COR-L47 (cell line): ENCODE measurements around the gene GALNT17.

Source experiments
- DNase-seq: peaks from one replicate; lab custom pipeline; 2025; lab: John Stamatoyannopoulos, UW

The GALNT17 gene

GRCh38 chr7:71342202-71342601 lies 210.3 kb downstream of the GALNT17 start:
- DNase-seq: no peak

DNA sequence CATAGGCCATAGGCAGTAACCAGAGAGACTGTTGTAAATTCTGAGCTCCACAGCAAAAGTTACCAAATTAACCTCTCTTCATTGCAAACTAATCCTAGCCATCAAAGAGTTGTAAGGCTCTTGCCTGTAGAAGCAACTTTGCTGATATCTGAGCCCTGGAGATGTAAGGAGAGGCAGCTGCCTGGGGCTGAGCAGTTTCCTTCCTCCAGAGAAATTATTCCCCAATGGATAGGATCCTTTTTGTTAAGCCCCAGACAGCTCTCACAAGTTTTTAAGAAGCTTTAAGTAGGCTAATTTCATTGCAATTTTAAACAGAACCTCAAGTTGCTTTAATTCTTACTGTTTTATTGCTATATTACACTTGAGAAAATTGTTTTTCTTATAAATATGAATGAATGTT lies 211.1 kb downstream of the GALNT17 start:
- DNase-seq: no peak

DNA sequence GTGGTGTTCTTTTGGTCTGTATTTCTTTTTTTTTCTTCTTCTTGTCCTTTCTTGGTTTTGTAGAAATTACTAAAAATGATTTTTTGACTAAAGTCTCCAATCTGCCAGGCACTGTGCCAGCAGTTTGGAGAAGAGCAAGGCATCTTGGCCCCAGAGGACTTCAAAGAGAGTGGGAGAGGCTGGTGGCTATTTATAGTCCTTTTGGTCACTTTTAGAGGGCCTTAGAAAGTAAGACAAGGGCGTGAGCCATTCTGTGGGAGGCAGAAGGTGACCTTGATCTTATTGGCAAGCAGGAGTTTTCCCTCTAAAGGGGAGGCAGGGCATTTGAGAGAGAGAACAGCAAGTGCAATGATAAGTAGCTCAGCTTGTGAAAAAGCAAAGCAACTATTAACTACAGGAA lies 211.9 kb downstream of the GALNT17 start:
- no peak for DNase-seq

GRCh38 chr7:71345117-71345884 lies 213.4 kb downstream of the GALNT17 start:
- no peak for DNase-seq

- no peak for DNase-seq
Measured at GRCh38 chr7:71348821-71349681, 217.1 kb downstream of the GALNT17 start.

- DNase-seq: no peak
Measured at GRCh38 chr7:71349682-71350481, 217.9 kb downstream of the GALNT17 start.

DNA sequence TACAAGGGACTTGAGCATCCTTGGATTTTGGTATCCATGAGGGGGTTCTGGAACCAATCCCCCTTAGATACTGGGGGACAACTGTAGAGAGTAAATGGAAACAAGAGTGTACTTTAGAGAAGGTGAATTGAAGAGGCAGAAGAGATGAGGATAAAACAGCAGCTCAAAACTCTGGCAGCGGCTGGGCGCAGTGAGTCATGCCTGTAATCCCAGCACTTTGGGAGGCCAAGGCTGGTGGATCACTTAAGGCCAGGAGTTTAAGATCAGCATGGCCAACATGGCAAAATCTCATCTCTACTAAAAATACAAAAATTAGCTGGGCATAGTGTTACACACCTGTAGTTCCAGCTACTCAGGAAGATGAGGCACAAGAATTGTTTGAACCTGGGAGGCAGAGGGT lies 218.7 kb downstream of the GALNT17 start:
- no peak for DNase-seq

DNA sequence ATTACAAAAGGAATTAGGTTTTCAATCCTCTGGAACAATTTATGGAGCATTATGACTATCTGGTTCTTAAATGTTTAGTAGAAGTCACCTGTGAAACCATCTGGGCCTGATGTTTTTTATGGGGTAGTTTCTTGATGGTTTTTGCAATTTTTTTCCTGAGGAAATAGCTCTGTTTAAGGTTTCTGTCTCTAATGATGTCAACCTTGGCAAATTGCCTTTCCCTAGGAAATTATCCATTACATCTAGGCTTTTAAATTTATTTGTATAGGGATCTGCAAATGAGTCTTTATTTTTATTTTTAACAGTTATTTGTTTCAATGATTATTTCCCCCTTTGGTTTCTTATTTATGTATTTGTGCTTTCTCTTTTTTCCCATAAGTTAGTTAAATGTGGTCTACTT lies 222.8 kb downstream of the GALNT17 start:
- no peak for DNase-seq

DNA sequence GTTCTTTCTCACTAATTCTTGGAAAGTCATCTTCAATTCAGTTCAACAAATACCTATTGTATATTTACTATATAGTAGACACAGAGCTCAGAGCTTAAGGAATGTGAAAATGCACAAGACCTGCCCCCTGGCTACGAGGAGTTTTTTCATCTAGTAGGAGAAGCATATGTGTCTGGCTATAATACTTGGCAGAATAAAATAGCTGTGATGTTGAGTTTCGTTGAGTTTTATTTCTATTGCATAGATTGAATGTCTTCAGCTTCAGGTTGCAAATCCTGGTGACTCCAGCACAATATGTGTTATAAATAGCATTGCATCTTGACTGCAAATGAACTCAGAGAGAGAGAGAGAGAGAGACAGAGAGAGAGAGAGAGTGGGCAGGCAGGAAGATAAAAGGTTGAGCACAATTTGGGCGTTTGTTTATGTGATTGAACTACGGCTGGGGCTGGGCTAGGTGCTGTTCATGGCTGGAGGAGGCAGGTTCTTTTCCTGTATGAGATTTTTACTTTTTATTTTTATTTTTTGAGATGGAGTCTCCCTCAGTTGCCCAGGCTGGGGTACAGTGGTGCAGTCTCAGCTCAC lies 229.6 kb downstream of the GALNT17 start:
- no peak for DNase-seq

GRCh38 chr7:71362240-71362639 lies 230.3 kb downstream of the GALNT17 start:
- no peak for DNase-seq

GRCh38 chr7:71363223-71363622 lies 231.3 kb downstream of the GALNT17 start:
- no peak for DNase-seq

DNA sequence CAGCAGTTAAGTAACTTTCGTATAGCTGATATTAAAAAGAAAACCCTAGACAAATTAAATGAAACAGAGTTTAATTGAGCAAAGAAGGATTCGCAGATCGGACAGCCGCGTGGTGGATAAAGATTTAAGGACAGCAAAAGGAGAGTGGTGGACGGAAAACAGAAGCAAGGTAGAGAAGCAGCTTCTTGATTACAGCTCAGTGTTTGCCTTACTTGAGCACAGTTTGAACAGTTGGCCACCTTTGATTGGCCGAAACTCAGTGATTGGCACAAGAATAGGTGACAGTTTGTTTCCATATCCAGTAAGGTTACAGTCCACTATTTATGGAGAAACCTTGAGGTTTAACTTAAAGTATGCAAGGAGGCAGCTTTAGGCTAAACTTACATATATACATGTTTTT lies 231.7 kb downstream of the GALNT17 start:
- DNase-seq: no peak

- DNase-seq: no peak
Measured at GRCh38 chr7:71364551-71364950, 232.6 kb downstream of the GALNT17 start.

- DNase-seq: no peak
Measured at GRCh38 chr7:71372991-71373390, 241.0 kb downstream of the GALNT17 start.

- no peak for DNase-seq
Measured at GRCh38 chr7:71377062-71377461, 245.1 kb downstream of the GALNT17 start.

GRCh38 chr7:71377469-71377868 lies 245.5 kb downstream of the GALNT17 start:
- DNase-seq: no peak

DNA sequence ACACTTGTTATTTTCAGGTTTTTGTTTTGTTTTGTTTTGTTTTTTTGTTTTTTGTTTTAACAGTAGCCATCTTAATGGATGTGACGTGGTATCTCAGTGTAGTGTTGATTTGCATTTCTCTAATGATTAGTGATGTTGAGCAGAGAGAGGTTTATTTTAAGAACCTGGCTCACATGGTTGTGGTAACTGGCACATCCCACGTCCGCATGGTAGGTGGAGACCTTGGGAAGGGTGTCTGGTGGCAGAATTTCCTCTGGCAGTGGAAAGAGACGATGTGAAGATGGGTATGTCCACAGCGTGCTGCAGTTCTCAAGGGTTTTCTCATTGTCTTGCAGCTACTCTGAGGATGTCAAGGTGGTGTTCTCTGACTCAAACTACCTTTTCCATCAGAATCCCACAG lies 252.2 kb downstream of the GALNT17 start:
- DNase-seq: no peak

DNA sequence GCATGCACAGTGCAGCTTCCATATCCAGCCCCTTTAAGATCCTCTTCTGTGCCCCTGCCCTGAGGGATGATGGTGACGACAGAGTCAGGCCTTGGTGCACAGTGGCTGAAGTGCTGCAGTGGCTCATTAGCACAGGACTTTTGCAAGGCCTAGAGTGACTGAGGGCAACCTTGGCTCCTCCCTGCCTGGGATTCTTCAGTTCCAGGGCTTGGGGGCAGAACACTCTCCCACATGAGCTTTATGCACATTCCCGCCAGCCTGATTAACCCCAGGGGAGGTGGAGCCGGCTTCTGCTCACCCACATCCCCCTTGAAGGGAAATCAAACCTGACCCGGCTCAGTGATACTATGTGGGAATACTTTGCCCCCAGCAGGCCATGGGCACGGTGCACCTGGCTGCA lies 253.4 kb downstream of the GALNT17 start:
- no peak for DNase-seq

DNA sequence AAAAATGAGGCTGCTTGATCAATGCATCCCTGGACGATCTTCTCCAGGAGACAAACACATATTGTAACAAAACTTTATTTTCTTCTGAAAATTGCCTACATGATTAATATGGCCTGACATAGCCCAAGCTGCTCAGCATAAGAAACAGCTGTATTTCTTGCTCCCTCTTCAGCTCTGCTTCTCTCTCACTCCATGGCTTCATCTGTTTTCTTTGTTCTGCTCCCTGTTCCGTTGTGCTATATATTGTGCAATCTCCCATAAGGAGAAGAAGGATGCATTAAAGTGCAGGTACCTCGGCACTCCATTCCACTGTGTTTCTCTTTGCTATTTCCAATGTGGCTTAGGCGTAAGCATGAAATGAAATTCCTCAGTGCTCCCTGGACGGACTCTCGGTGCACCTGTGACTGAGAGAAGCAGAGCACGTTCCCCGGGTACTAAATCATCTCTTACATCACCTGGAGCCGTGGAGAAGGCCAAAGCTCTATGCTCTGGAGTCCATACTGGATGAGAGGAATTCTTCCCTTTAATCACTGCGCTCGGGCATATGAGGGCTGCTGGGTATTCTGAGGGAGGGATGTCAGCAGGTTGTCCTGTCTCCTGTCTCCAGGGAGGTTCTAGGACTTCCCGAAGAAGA lies 254.3 kb downstream of the GALNT17 start:
- no peak for DNase-seq

DNA sequence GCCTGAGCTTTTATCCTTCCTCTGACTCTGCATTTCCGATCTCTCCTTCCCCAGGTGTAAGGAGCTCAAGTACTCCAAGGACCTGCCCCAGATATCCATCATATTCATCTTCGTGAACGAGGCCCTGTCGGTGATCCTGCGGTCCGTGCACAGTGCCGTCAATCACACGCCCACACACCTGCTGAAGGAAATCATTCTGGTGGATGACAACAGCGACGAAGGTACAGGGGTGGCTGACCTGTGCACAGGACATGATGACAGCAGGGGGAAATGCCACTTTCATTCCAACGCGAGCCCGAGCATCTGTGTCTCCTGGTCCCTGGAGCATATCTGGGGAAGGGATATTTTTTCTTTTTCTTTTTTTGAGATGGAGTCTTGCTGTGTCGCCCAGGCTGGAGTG lies 256.2 kb downstream of the GALNT17 start:
- no peak for DNase-seq

- DNase-seq: no peak
Measured at GRCh38 chr7:71389976-71390375, 258.0 kb downstream of the GALNT17 start.

DNA sequence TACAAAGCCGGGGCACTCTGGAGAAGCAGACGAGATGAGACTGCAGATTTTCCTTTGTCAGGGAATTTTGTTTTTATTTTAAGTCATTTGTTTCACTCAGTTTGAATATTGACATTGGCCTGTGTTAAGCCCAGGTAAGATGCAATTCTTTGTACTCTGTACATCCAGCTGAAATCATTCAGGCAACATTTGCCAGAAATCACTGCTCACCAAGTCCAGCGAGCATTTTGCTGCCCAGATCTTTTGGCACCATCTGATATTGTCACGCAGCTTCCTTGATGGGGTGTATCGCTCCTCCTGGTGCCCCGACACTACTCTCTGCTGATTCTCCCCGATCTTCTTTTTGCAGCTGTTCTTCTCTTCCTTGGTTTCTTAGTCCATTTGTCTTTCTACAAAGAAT lies 261.7 kb downstream of the GALNT17 start:
- no peak for DNase-seq
